HepG2 (cell line): ENCODE measurements around the gene ZMYND8. TPM values are rescaled to one million over a fixed set of nuclear protein-coding genes. Genes with fewer than 3 reads are reported as not detected.

Experiments used
- ARNT ChIP-seq: fragments of 450-650 bp; IDR thresholded peaks from 2 replicates; pipeline ENCODE4 v1.6.1; 2017
- ATF7-NPFF ChIP-seq: sonication (generic); formaldehyde crosslinking; IDR thresholded peaks from 2 replicates; pipeline ENCODE4 v1.8.1; 2023; ENCODE audit warnings: mild to moderate bottlenecking, low read depth, missing genetic modification reagents, moderate library complexity
- CBX1 ChIP-seq: IDR thresholded peaks from one replicate; pipeline ENCODE4 v1.6.1; 2016; ENCODE audit warnings: antibody characterized with exemption, low read depth
- DMTF1 ChIP-seq: sonication (generic); formaldehyde crosslinking; IDR thresholded peaks from 2 replicates; pipeline ENCODE4 v1.4.0; 2020; ENCODE audit warnings: mild to moderate bottlenecking, missing genetic modification reagents
- FOXK2 ChIP-seq: fragments of 450-650 bp; IDR thresholded peaks from 2 replicates; pipeline ENCODE4 v1.6.1; 2016
- HDAC1 ChIP-seq: sonication (generic); formaldehyde crosslinking; IDR thresholded peaks from 2 replicates; pipeline ENCODE4 v1.5.1; 2020; ENCODE audit warnings: mild to moderate bottlenecking, missing genetic modification reagents
- HES4 ChIP-seq: sonication (generic); formaldehyde crosslinking; IDR thresholded peaks from 2 replicates; pipeline ENCODE4 v1.9.0; 2021; ENCODE audit warnings: mild to moderate bottlenecking, missing genetic modification reagents, borderline replicate concordance
- ISL2 ChIP-seq: sonication (generic); formaldehyde crosslinking; IDR thresholded peaks from 2 replicates; pipeline ENCODE4 v1.5.0; 2020; ENCODE audit warnings: missing genetic modification reagents
- MEF2D ChIP-seq: sonication (generic); formaldehyde crosslinking; IDR thresholded peaks from 2 replicates; pipeline ENCODE4 v1.5.1; 2020; ENCODE audit warnings: mild to moderate bottlenecking, missing genetic modification reagents
- MIXL1 ChIP-seq: IDR thresholded peaks from 2 replicates; pipeline ENCODE4 v1.6.1; 2016
- NAIF1 ChIP-seq: sonication (generic); formaldehyde crosslinking; IDR thresholded peaks from 2 replicates; pipeline ENCODE4 v1.5.0; 2020; ENCODE audit warnings: mild to moderate bottlenecking, missing genetic modification reagents, borderline replicate concordance
- NBN ChIP-seq: fragments of 450-650 bp; conservative IDR thresholded peaks from 2 replicates; pipeline ENCODE4 v1.6.1; 2017
- NPAS2 ChIP-seq: sonication (generic); formaldehyde crosslinking; IDR thresholded peaks from 2 replicates; pipeline ENCODE4 v1.8.0; 2022; ENCODE audit warnings: mild to moderate bottlenecking, missing genetic modification reagents, borderline replicate concordance
- PCBP1 ChIP-seq: fragments of 200-400 bp; formaldehyde crosslinking; IDR thresholded peaks from 2 replicates; pipeline ENCODE4 v1.6.1; 2017; ENCODE audit warnings: mild to moderate bottlenecking, low read depth, low read length, borderline replicate concordance
- RBM22 ChIP-seq: fragments of 200-400 bp; formaldehyde crosslinking; optimal IDR thresholded peaks from 2 replicates; pipeline ENCODE3; 2017; ENCODE audit warnings: mild to moderate bottlenecking, low read length, moderate library complexity
- SOX5 ChIP-seq: IDR thresholded peaks from 2 replicates; pipeline ENCODE4 v1.6.1; 2016; ENCODE audit warnings: borderline replicate concordance
- YEATS2 ChIP-seq: sonication (generic); formaldehyde crosslinking; IDR thresholded peaks from 2 replicates; pipeline ENCODE4 v1.4.0; 2020; ENCODE audit warnings: missing genetic modification reagents, borderline replicate concordance
- ZBTB7A ChIP-seq: sonication (generic); formaldehyde crosslinking; IDR thresholded peaks from 2 replicates; pipeline ENCODE4 v1.8.0; 2022; ENCODE audit warnings: mild to moderate bottlenecking, missing genetic modification reagents
- ZFX ChIP-seq: sonication (generic); formaldehyde crosslinking; IDR thresholded peaks from 2 replicates; pipeline ENCODE4 v1.4.0; 2020; ENCODE audit warnings: mild to moderate bottlenecking, low read depth, missing genetic modification reagents, moderate library complexity
- ZNF232 ChIP-seq: sonication (generic); formaldehyde crosslinking; IDR thresholded peaks from 2 replicates; pipeline ENCODE4 v1.4.0; 2020; ENCODE audit warnings: missing genetic modification reagents, borderline replicate concordance
- ZNF276 ChIP-seq: sonication (generic); formaldehyde crosslinking; IDR thresholded peaks from 2 replicates; pipeline ENCODE4 v1.4.0; 2020; ENCODE audit warnings: mild to moderate bottlenecking, low read depth, missing genetic modification reagents
- ZNF329 ChIP-seq: sonication (generic); formaldehyde crosslinking; IDR thresholded peaks from 2 replicates; pipeline ENCODE4 v1.9.0; 2021; ENCODE audit warnings: low read depth, mild to moderate bottlenecking, missing genetic modification reagents
- ZNF414 ChIP-seq: sonication (generic); formaldehyde crosslinking; IDR thresholded peaks from 2 replicates; pipeline ENCODE4 v1.5.0; 2020; ENCODE audit warnings: missing genetic modification reagents
- ZNF446 ChIP-seq: sonication (generic); formaldehyde crosslinking; IDR thresholded peaks from 2 replicates; pipeline ENCODE4 v1.5.0; 2020; ENCODE audit warnings: mild to moderate bottlenecking, missing genetic modification reagents
- ZNF580 ChIP-seq: IDR thresholded peaks from 2 replicates; pipeline ENCODE4 v1.6.1; 2016; ENCODE audit warnings: low read depth, borderline replicate concordance
- ZNF746 ChIP-seq: sonication (generic); formaldehyde crosslinking; IDR thresholded peaks from 2 replicates; pipeline ENCODE4 v1.8.0; 2022; ENCODE audit warnings: mild to moderate bottlenecking, missing genetic modification reagents
- ZNF883 ChIP-seq: sonication (generic); formaldehyde crosslinking; IDR thresholded peaks from 2 replicates; pipeline ENCODE4 v1.5.1; 2020; ENCODE audit warnings: mild to moderate bottlenecking, missing genetic modification reagents; ENCODE audit errors: not compliant biosample characterization
- ZSCAN25 ChIP-seq: sonication (generic); formaldehyde crosslinking; IDR thresholded peaks from 2 replicates; pipeline ENCODE4 v1.8.0; 2022; ENCODE audit warnings: mild to moderate bottlenecking, missing genetic modification reagents
- polyA plus RNA-seq, 8 experiments: library from polyadenylated mRNA; depleted of rRNA in 3 of 8; stranded (reverse) in 7 of 8; unstranded in 1 of 8; fragments of >200 nt; fragmentation: Illumina TruSeq in 4 of 8; extraction: Trizol in 4 of 8; gene quantifications; 2 replicates each; pipeline versions ENCODE4 v1.2.1 to v1.2.3, GENCODE V29; 2011 to 2016; ENCODE audit warnings: low read depth in 4 of 8, missing spikeins in 1 of 8, mixed read lengths in 1 of 8; ENCODE audit not compliant: insufficient read depth in 1 of 8
- total RNA-seq, 5 experiments: library from RNA; depleted of rRNA; stranded (reverse); fragments of >200 nt; fragmentation: Illumina TruSeq; extraction: Trizol; gene quantifications; 2 replicates each; pipeline ENCODE4 v1.2.3, GENCODE V29; 2016; ENCODE audit warnings: low read depth in 1 of 5

The ZMYND8 gene
- total and polyA plus RNA-seq, 2 of the 13 experiments (the other 11 are each of a cell fraction or from before 2014, with no cell fraction given): 53.9 to 84.7 TPM

- TF ChIP-seq ZNF883 (no peak), MEF2D (CRISPR knock-in tag) (peak; percentile 47; the same call in 1 of the 2 replicates), ZNF446 (CRISPR knock-in tag) (peak; percentile 79; the same call in 1 of the 2 replicates), ATF7-NPFF (CRISPR knock-in tag) (no peak), ZNF232 (CRISPR knock-in tag) (no peak), ZNF580 (0 out of 2 replicates have a peak, but pooled peaks have one; percentile 34), ISL2 (CRISPR knock-in tag) (peak; percentile 54), NAIF1 (CRISPR knock-in tag) (0 out of 2 replicates have a peak, but pooled peaks have one; percentile 30), NBN (no peak), RBM22 (no peak), YEATS2 (CRISPR knock-in tag) (peak; percentile 69; the same call in 1 of the 2 replicates), DMTF1 (CRISPR knock-in tag) (no peak), MIXL1 (CRISPR knock-in tag) (peak; percentile 86), CBX1 (no peak), HDAC1 (CRISPR knock-in tag) (peak; percentile 90), ZNF746 (CRISPR knock-in tag) (peak; percentile 96), ZFX (CRISPR knock-in tag) (peak; percentile 94), ZSCAN25 (CRISPR knock-in tag) (no peak), ZNF329 (CRISPR knock-in tag) (no peak), ZNF276 (CRISPR knock-in tag) (no peak), SOX5 (CRISPR knock-in tag) (peak; percentile 89), HES4 (CRISPR knock-in tag) (peak; percentile 73; the same call in 1 of the 2 replicates), NPAS2 (no peak), ZNF414 (CRISPR knock-in tag) (0 out of 2 replicates have a peak, but pooled peaks have one; percentile 74), ARNT (no peak), ZBTB7A (CRISPR knock-in tag) (0 out of 2 replicates have a peak, but pooled peaks have one; percentile 22), FOXK2 (no peak), PCBP1 (no peak)
These were observed 38.4 kb downstream of the ZMYND8 start (continued) for GRCh38 chr20:47318027-47318585.
